NCI-H1048 (cell line): ENCODE data around the gene GPR137.
A peak's percentile ranks its signal among the peaks of the same experiment; 100 is the strongest.
"Not testable (repeated sequence)": the region's sequence is repeated elsewhere in the genome, so short reads cannot be mapped to it uniquely, and the experiment has no call there.

Source experiments
- DNase-seq: peaks from one replicate; lab custom pipeline; 2025; lab: John Stamatoyannopoulos, UW

The GPR137 gene

GRCh38 chr11:64284962-64285884 lies at the start of gene GPR137:
Gene GPR137 (plus strand): TSS chr11:64285848. CDS start chr11:64286525, 677 bp downstream.
- peak; percentile 38 for DNase-seq

- DNase-seq: no peak
Measured at GRCh38 chr11:64237484-64237951, 48.1 kb upstream of the GPR137 start.

- no peak for DNase-seq
Measured at GRCh38 chr11:64238076-64238475, 47.6 kb upstream of the GPR137 start.

- no peak for DNase-seq
Measured at GRCh38 chr11:64238999-64239398, 46.6 kb upstream of the GPR137 start.

GRCh38 chr11:64239662-64240434 lies 45.8 kb upstream of the GPR137 start:
- no peak for DNase-seq

GRCh38 chr11:64240435-64241240 lies 45.0 kb upstream of the GPR137 start, which contains the start of gene FKBP2:
Gene FKBP2 (plus strand): TSS chr11:64241095. CDS start chr11:64242388, 1,293 bp downstream.
- peak; percentile 87 for DNase-seq

- DNase-seq: no peak
Measured at GRCh38 chr11:64241241-64241490, 44.5 kb upstream of the GPR137 start.

- DNase-seq: peak; percentile 89
Measured at GRCh38 chr11:64241491-64242374, 43.9 kb upstream of the GPR137 start.

GRCh38 chr11:64243236-64243854 lies 42.3 kb upstream of the GPR137 start:
- no peak for DNase-seq

GRCh38 chr11:64244107-64244506 lies 41.5 kb upstream of the GPR137 start:
- DNase-seq: no peak

GRCh38 chr11:64244966-64245365 lies 40.7 kb upstream of the GPR137 start:
- DNase-seq: no peak

- DNase-seq: no peak
Measured at GRCh38 chr11:64245401-64245796, 40.2 kb upstream of the GPR137 start.

GRCh38 chr11:64245797-64246620 lies 39.6 kb upstream of the GPR137 start:
- no peak for DNase-seq

GRCh38 chr11:64246621-64246870 lies 39.1 kb upstream of the GPR137 start:
- not testable (repeated sequence) for DNase-seq

- peak; percentile 63 for DNase-seq
Measured at GRCh38 chr11:64246871-64247728, 38.5 kb upstream of the GPR137 start, which contains the start of gene PPP1R14B. Gene PPP1R14B (minus strand): TSS chr11:64246943. CDS start chr11:64246673, 270 bp downstream.

GRCh38 chr11:64247729-64248531 lies 37.7 kb upstream of the GPR137 start:
- no peak for DNase-seq

GRCh38 chr11:64248578-64248977 lies 37.1 kb upstream of the GPR137 start:
- DNase-seq: no peak

GRCh38 chr11:64249038-64249437 lies 36.6 kb upstream of the GPR137 start:
- no peak for DNase-seq
